Testis (tissue), 2 donors: Measurements from ENCODE around the gene PARP3.

Source experiments
- POLR2A ChIP-seq: fragments of 450-650 bp; IDR thresholded peaks from one replicate; pipeline ENCODE4 v1.6.1; 2017; ENCODE audit warnings: antibody characterized with exemption, mild to moderate bottlenecking, moderate library complexity
- TF ChIP-seq, protein P1 (sequence below), 3 experiments: fragments of 450-650 bp in 2 of 3; fragments of 200-600 bp in 1 of 3; sonication (generic) in 1 of 3; IDR thresholded peaks; one replicate each; pipeline ENCODE4 v1.5.1; 2016 to 2019; ENCODE audit warnings: antibody characterized with exemption in 3 of 3, mild to moderate bottlenecking in 2 of 3, moderate library complexity in 1 of 3

DNA sequence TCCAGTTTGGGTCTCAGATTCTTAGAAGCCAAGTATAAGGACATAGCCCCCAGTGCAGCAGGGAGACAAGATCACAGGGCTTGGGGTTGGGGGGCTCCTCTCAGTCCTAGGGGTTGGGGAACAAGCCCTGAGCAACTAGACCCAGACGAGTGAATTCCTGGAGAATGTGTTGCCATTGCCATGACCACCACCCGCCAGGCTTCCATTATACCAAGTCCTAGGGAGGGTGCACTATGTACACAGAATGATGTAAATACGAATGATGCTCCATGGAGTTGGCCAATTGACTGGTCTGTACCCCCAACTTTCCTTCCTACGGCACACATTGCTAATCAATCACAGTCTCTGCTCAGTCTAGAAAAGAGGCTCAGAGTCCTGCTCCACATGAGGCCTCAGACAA is 47.8 kb upstream of the PARP3 start:
- TF ChIP-seq, protein P1, sequence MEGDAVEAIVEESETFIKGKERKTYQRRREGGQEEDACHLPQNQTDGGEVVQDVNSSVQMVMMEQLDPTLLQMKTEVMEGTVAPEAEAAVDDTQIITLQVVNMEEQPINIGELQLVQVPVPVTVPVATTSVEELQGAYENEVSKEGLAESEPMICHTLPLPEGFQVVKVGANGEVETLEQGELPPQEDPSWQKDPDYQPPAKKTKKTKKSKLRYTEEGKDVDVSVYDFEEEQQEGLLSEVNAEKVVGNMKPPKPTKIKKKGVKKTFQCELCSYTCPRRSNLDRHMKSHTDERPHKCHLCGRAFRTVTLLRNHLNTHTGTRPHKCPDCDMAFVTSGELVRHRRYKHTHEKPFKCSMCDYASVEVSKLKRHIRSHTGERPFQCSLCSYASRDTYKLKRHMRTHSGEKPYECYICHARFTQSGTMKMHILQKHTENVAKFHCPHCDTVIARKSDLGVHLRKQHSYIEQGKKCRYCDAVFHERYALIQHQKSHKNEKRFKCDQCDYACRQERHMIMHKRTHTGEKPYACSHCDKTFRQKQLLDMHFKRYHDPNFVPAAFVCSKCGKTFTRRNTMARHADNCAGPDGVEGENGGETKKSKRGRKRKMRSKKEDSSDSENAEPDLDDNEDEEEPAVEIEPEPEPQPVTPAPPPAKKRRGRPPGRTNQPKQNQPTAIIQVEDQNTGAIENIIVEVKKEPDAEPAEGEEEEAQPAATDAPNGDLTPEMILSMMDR (IDR thresholded peaks at IDR 0.05) = no peak
- no peak for TF ChIP-seq POLR2A
